Mammary epithelial cell (primary cell): ENCODE data around the gene ABHD12B.

Source experiments
- CTCF ChIP-seq, 2 donors: IDR thresholded peaks in 1 of 2; conservative IDR thresholded peaks in 1 of 2; 2 replicates each; pipeline ENCODE4 v1.5.1; 2011 to 2012; ENCODE audit warnings: inconsistent platforms in 2 of 2, low read length in 2 of 2, mild to moderate bottlenecking in 2 of 2, control low read depth in 1 of 2, low read depth in 1 of 2; ENCODE audit not compliant: insufficient read depth in 1 of 2; ENCODE audit errors: extremely low read depth in 1 of 2
- EZH2 ChIP-seq: IDR thresholded peaks from 2 replicates; pipeline ENCODE4 v1.6.1; 2012; ENCODE audit warnings: low read length, inconsistent platforms, borderline replicate concordance

- TF ChIP-seq CTCF (conservative IDR thresholded peaks at IDR 0.05 in 1 of 2, IDR thresholded peaks at IDR 0.05 in 1 of 2; ENCODE audit: extremely low read depth in 1 of 2, insufficient read depth in 1 of 2, low read depth in 1 of 2, low read length in 2 of 2): no peak
- TF ChIP-seq EZH2: no peak
Observed at GRCh38 chr14:50904719-50905118, 32.9 kb downstream of the ABHD12B start.
